Neural crest cell (in vitro differentiated cells): Measurements from ENCODE around the gene RBM4B. TPM values are rescaled to one million over a fixed set of nuclear protein-coding genes. Genes with fewer than 3 reads are reported as not detected.

Experiments
- DNase-seq: peaks from one replicate; pipeline ENCODE4 v3.0.0; 2021; ENCODE audit warnings: low read depth, mixed read lengths, low spot score
- H3K27ac Mint-ChIP-seq: one replicate; pipeline ENCODE4 v1.8.0; 2021; ENCODE audit warnings: mild to moderate bottlenecking, mixed read lengths; ENCODE audit not compliant: unreplicated experiment
- H3K27me3 Mint-ChIP-seq: 2 replicates; pipeline ENCODE4 v1.8.0; 2021; ENCODE audit warnings: low read depth, mild to moderate bottlenecking, mixed read lengths
- H3K36me3 Mint-ChIP-seq: 2 replicates; pipeline ENCODE4 v1.8.0; 2021; ENCODE audit warnings: low read depth, mild to moderate bottlenecking, mixed read lengths
- H3K4me1 Mint-ChIP-seq: 2 replicates; pipeline ENCODE4 v1.8.0; 2021; ENCODE audit warnings: mixed read lengths
- H3K4me3 Mint-ChIP-seq: one replicate; pipeline ENCODE4 v1.8.0; 2021; ENCODE audit warnings: mild to moderate bottlenecking, mixed read lengths
- H3K9me3 Mint-ChIP-seq: 2 replicates; pipeline ENCODE4 v1.8.0; 2021; ENCODE audit warnings: mixed read lengths
- total RNA-seq: library from RNA; stranded (reverse); gene quantifications from 2 replicates; pipeline ENCODE4 v1.2.1, GENCODE V29; 2021
- TF ChIP-seq, protein P1 (sequence below): fragments of 200-600 bp; sonication (generic); conservative IDR thresholded peaks from 2 replicates; pipeline ENCODE4 v1.5.0; 2021; ENCODE audit warnings: antibody characterized with exemption, mild to moderate bottlenecking

RBM4B gene
- total RNA-seq, 1 donor from 2014 or later = 61.9 TPM

- Mint-ChIP-seq H3K27ac (peak overlapping the region; percentile 43), H3K4me3 (no peak overlapping the region), H3K27me3 (peaks cover 3% of the 10 kb centered on the region), H3K9me3 (no peaks in the 10 kb centered on the region), H3K36me3 (peaks cover 7% of the 10 kb centered on the region), H3K4me1 (peaks cover 8% of the 10 kb centered on the region)
- DNase-seq = no peak
- TF ChIP-seq, protein P1, sequence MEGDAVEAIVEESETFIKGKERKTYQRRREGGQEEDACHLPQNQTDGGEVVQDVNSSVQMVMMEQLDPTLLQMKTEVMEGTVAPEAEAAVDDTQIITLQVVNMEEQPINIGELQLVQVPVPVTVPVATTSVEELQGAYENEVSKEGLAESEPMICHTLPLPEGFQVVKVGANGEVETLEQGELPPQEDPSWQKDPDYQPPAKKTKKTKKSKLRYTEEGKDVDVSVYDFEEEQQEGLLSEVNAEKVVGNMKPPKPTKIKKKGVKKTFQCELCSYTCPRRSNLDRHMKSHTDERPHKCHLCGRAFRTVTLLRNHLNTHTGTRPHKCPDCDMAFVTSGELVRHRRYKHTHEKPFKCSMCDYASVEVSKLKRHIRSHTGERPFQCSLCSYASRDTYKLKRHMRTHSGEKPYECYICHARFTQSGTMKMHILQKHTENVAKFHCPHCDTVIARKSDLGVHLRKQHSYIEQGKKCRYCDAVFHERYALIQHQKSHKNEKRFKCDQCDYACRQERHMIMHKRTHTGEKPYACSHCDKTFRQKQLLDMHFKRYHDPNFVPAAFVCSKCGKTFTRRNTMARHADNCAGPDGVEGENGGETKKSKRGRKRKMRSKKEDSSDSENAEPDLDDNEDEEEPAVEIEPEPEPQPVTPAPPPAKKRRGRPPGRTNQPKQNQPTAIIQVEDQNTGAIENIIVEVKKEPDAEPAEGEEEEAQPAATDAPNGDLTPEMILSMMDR = no peak
Measured at GRCh38 chr11:66693356-66694055, 15.8 kb upstream of the RBM4B start.

DNA sequence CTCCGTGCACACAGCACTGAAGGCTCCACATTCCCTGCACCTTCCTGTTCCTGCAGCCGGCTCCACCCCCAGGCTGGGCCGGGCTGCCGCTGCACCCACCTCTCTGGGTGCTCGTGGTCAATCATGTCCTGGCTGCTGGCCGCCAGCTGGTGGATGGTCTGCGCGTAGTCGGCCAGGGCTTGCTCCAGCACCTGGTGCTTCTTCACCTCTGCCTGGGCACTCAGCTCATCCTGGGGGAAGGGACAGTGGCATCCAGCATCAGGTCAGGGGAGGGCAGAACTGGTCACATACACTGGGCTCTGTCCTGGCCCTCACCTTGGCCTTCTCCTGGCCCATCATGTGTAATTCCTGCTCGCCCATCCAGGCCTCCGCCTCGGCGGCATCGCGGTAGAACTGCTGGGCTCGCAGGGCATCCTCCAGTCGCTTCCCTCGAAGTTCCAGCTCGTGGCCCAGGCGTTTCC is 15.2 kb upstream of the RBM4B start:
- H3K4me1 Mint-ChIP-seq = peaks cover 8% of the 10 kb centered on the region
- H3K36me3 Mint-ChIP-seq = peaks cover 4% of the 10 kb centered on the region
- TF ChIP-seq, protein P1 = no peak
- H3K27ac Mint-ChIP-seq = no peak overlapping the region
- H3K4me3 Mint-ChIP-seq = no peak overlapping the region
- H3K9me3 Mint-ChIP-seq = no peaks in the 10 kb centered on the region
- no peak for DNase-seq
- peaks cover 3% of the 10 kb centered on the region for H3K27me3 Mint-ChIP-seq

DNA sequence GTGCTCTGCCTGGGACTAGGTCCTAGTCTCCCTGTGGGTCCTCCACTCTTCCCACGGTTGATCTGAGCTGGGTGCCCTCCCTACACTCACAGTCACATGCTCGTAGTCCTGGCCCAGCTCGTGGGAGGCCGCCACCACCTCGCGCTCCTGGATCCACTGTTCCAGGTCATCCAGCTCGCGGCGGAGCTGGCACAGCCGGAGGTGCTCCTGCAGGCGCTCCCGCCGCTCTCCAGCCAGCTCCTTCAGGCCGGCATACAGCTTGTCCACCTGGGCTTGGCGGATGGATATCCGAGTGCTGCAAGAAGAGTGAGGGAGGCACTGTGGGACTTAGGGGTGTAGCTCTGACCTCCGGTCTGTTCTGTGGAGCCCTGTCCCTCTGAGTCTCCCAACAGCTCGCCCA is 14.8 kb upstream of the RBM4B start:
- H3K36me3 Mint-ChIP-seq = no peaks in the 10 kb centered on the region
- H3K27me3 Mint-ChIP-seq = peaks cover 3% of the 10 kb centered on the region
- H3K4me1 Mint-ChIP-seq = peaks cover 8% of the 10 kb centered on the region
- TF ChIP-seq, protein P1 = no peak
- no peak overlapping the region for H3K27ac Mint-ChIP-seq
- DNase-seq = no peak
- no peak overlapping the region for H3K4me3 Mint-ChIP-seq
- H3K9me3 Mint-ChIP-seq = no peaks in the 10 kb centered on the region

- no peak for DNase-seq
- peaks cover 8% of the 10 kb centered on the region for H3K4me1 Mint-ChIP-seq
- TF ChIP-seq, protein P1 = no peak
Measured at GRCh38 chr11:66691311-66691980, 13.8 kb upstream of the RBM4B start.

GRCh38 chr11:66689661-66690590 is 12.2 kb upstream of the RBM4B start:
- DNase-seq = no peak
- H3K4me1 Mint-ChIP-seq = peaks cover 7% of the 10 kb centered on the region
- no peak overlapping the region for H3K4me3 Mint-ChIP-seq
- TF ChIP-seq, protein P1 = no peak
- peaks cover 3% of the 10 kb centered on the region for H3K27me3 Mint-ChIP-seq
- H3K36me3 Mint-ChIP-seq = no peaks in the 10 kb centered on the region
- H3K27ac Mint-ChIP-seq = no peak overlapping the region
- H3K9me3 Mint-ChIP-seq = no peaks in the 10 kb centered on the region

More at GRCh38 chr11:66691311-66691980, 13.8 kb upstream of the RBM4B start:
- no peaks in the 10 kb centered on the region for H3K9me3 Mint-ChIP-seq
- peaks cover 3% of the 10 kb centered on the region for H3K27me3 Mint-ChIP-seq
- H3K4me3 Mint-ChIP-seq = no peak overlapping the region
- no peaks in the 10 kb centered on the region for H3K36me3 Mint-ChIP-seq
- no peak overlapping the region for H3K27ac Mint-ChIP-seq
